GM21367 (cell line): ENCODE measurements around the gene PDXP.
"Not testable (repeated sequence)": the region's sequence is repeated elsewhere in the genome, so short reads cannot be mapped to it uniquely, and the experiment has no call there.

Experiments used
- ATAC-seq: cut with Tn5 transposase; IDR thresholded peaks from one replicate; pipeline ENCODE4 v1.9.1; 2021; ENCODE audit not compliant: unreplicated experiment

PDXP gene

DNA sequence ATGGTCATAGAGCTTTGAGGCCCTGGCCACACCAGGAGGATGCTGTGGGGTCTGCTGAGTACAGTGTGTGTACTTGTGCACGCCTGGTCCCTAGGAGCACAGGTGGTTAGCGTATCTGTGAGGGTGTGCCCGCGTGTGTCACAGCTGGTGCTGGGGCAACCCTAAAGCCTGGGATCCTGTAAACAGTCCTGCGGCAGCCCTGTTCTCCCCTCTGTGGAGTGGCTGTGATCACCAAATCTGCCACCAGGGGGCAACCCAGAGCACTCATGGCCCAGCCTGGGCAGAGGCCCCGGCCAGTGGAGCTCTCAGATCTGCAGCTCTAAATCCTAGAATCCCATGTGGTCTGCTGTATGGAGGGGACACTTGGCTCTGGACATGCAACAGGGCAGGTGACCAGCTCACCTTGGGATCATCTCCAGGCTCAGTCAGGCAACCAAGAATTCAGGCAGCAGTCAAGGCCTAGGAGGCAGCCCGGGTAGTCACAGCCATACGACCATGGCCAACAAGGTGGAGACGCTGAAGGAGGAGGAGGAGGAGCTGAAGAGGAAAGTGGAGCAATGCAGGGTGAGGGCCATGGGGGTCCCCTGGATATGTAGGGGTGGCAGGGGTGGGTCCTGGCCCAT is 15.2 kb upstream of the PDXP start:
- no peak for ATAC-seq

DNA sequence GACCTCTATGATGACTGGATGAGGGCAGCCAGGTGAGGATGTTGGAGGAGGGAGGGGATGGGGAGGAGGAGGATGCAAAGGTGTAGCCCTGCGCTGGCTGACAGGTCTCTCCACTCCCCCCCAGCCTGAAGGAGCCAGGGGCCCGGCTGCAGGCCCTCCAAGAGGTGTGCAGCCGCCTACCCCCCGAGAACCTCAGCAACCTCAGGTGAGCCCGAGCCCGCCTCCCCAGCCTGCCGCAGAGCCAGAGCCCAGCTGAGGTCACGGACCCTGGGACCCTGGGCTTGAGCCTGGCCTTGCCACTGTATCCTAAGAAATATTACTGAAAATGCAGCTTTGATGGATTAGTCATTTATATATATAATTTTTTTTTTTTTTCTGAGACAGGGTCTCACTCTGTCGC is 11.2 kb upstream of the PDXP start:
- no peak for ATAC-seq

DNA sequence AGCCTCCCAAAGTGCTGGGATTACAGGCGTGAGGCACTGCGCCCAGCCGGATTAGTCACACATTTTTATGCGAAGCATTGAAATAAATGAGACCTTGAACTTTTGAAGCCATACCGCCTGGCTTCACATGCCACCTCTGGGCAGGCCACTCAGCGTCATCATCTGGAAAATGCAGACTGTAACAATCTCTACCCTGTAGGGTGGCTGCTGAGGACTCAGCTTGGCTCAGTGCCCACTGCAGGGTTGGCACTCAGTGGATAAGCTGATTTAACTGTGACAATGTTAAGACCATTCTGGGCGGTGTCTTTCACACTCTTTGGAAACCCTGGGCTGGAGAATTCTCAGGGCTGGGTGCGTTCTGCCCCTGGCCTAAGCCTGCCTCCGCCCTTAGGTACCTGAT is 10.6 kb upstream of the PDXP start:
- ATAC-seq, result no peak

DNA sequence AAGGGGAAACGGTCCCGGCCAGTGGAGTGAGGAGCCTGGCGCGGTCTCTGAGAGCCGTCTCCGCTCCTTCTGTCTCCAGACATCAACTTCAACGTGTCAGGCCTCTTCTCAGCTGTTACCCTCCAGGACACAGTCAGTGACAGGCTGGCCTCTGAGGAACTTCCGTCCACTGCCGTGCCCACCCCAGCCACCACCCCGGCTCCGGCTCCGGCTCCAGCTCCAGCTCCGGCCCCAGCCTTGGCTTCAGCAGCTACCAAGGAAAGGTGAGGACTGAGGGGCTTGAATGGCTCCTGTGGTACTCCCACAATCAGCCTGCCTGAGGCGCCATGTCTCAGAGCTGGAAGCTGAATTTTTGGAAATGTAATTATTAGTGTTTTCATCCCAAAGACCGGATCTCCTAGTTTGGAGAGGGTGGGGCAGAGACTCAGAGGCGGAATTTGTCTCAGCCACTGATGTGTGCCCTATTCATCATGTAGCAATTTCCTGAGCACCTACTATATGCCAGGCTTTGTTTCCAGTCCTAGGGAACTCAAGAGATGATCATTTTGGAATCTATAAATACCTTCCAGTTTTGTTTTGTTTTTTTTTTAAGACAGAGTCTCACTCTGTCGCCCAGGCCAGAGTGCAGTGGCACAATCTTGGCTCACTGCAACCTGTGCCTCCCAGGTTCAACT is 7.9 kb upstream of the PDXP start:
- no peak for ATAC-seq

DNA sequence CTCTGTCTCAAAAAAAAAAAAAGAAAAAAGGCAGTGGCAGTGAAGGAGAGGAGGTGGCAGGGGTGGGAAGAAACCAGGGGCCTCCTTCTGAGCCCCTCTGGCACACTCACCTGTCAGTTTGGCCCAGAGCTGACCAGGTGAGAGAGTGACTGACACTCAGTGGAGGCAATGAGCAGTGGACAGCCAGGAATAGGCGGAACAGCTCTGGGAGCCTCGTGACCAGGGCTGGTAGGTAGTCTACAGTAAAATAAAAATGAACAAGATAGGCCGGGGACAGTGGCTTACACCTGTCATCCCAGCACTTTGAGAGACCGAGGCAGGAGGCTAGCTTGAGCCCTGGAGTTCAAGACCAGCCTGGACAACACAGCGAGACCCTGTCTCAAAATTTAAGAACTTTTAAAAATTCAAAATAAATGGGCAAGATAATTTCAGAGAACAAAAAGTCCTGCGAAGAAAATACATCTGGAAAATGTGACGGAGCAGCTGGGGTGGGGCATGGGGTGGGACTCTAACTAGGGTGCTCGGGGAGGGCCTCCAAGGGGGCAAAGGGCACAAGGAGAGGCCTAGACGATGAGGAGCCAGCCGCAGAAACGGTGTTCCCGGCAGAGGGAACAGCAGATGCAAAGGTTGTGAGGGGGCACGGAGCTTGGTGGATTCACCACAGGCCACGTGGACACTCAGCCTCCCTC is 3.8 kb upstream of the PDXP start:
- ATAC-seq, result no peak

DNA sequence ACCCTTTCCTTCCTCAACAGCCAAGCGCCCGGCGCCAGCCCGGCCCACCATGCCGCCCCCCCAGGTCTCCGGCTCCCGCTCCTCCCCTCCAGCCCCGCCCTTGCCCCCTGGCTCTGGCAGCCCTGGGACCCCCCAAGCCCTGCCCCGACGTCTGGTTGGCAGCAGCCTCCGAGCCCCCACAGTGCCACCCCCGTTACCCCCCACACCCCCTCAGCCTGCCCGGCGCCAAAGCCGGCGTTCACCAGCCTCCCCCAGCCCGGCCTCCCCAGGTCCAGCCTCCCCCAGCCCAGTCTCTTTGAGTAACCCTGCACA is 3.3 kb upstream of the PDXP start:
- no peak for ATAC-seq

DNA sequence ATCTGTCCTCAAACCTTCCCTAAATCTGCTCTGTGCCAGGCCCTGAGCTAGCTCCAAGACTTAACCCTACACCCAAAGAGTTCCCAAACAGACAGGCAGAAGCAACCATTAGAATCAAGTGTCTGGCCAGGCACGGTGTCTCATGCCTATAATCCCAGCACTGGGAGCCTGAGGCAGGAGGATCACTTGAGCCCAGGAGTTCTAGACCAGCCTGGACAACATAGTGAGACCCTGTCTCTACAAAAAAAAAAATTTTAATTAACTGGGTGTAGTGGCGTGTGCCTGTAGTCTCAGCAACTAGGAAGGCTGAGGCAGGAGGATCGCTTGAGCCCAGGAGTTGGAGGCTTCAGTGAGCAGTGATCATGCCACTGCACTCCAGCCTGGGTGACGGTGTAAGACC is 1.9 kb upstream of the PDXP start:
- not testable (repeated sequence) for ATAC-seq

DNA sequence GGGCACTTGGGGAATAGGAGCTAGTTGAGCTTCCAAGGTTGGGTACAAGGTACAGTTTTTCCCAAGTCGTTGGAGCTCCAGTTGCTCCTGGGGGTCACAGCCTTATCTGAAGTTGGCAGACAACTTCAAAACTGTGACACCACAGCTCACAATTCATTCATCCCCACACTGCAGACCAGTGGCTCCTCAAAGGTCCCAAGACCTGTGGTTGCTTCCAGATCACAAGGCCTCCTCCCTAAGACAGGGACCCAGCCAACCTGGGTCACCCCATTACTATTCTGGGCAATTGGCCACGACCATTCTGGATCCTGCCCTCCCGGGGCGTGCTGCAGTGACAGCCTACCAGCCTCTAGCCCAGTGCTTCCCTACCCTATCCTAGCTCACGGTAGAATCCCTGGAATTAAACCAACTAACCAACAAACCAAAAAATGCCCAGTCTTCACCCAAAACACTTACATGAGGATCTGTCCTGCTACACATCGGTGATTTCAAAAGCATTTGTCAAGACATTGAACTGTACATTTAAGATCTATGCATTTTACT is 862 bp upstream of the PDXP start:
- ATAC-seq, result no peak

DNA sequence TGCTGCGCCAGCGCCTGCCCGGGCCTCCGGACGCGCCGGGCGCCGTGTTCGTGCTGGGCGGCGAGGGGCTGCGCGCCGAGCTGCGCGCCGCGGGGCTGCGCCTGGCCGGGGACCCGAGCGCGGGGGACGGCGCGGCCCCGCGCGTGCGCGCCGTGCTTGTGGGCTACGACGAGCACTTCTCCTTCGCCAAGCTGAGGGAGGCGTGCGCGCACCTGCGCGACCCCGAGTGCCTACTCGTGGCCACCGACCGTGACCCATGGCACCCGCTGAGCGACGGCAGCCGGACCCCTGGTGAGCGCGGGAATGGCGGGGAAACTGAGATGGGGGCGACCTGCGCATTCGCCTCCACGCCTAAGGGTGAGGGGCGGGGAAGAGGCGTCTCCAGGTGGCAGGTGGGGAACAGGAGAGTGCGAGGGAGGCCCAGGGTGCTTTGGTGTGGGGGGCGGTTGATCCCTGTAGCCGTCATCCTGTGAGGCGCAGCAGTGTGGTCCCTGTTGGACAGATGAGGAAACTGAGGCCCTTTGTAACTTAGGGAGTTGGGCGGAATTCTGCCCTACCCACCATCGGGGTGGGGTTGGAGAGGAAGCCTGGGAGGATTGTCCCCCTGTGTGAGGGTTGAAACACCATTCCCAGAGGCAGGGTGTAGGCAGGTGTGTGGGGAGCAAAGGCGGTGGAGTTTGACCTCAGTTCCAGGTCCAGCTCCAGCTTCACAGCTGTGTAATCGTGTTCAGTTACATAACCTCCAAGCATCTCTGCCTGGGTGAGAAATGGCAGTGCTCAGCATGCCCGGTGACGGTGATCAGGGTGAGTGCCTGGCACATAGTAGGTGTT is 758 bp downstream of the PDXP start:
- peak; percentile 14 for ATAC-seq

DNA sequence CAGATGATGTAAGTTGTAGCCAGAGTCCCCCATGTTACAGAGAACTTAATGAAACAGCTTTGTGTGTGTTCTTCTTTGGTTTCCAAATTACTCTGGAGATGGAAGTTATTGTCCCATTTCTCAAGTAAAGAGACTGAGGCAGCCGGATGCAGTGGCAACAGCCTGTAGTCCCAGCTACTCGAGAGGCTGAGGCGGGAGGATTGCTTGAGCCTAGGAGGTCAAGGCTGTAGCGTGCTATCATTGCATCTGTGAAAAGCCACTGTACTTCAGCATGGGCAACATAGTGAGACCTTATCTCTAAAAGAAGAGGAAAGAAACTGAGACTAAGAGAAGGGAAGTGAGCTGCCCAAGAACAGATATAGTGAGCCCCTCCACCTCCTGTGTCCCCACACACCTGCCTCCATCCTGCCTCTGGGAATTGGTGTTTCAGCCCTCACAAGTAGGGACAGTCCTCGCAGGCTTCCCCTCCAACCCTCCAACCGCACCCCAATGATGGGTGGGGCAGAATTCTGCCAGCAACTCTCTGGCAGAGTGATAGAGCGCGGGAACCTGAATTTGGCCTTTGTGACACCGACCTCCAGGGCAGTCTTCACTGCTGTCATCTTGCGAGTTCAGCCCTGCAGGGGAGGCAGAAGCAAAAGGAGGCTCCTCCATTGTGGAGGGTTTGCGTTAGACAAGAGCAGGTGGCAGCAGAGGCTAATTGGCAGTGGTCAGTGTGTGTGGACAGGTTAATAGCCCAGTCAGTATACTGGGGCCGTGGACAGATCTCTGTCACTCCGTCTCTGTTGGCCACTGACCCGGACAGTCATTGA is 1.6 kb downstream of the PDXP start:
- no peak for ATAC-seq

DNA sequence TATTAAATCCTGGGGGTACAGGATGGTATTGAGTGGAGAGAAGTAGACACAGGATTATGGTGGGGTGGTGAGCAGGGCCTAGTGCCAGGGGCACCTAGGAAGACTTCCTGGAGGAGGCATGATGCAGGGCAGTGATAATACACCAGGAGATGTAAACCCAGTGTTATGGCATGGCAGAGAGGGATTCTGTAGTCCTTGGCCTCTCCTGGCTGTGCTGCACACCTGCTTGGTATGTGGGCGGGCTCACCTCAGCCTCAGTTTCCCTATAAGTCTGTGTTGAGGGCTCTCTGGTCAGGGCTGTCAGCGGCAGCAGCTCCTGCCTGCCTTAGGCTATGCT is 2.2 kb downstream of the PDXP start:
- no peak for ATAC-seq

DNA sequence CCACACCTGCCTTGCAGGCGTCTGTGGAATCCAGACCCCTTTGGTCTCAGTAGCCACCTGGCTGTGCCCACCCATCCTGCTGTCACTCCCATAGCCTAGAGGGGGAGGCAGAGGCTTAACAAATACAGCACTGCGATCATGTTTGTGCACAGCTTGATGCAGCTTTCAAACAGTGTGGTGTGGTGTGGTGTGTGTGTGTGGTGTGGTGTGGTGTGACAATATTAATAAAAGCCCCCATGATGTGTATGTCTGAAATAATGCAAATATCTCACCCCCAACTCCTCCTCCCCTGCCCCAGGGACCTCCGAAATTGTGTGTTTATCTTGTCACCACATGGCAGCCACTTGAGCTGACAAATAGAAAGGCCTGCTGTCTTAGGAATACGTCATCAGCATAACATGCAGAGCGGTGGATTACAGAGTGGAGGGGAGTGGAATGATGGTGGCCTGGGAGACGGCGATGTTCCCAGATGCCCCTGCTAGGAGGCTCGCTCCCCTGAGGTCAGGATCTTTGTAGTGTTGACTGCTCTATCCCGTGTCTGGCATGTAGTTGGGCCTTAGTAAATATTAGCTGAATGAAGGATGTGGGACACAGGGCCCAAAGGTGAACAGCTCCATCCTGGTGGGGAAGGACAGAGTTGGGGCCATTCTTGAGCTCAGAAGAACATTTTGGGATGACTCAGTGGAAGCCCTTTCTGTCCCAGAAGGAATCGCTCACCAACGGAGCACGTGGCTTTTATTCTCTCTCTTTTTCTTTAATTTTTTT is 2.8 kb downstream of the PDXP start:
- ATAC-seq, result no peak

DNA sequence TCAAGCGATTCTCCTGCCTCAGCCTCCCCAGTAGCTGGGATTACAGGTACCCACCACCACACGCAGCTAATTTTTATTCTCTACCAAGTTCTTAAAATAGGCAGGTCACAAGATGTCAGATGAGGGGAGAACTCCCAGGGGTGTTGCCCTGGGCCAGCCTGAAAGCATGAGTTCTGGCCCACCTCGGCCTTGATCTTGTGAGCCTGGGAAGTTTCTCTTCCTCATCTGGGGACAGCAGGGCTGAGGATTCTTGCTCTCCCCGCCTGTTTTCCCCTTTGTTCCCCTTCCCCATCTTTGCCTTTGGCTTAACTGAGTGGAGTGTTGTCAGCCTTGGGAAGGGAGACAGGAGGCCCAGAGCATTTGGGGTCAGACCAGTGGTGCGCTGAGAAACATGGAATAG is 3.5 kb downstream of the PDXP start:
- no peak for ATAC-seq

DNA sequence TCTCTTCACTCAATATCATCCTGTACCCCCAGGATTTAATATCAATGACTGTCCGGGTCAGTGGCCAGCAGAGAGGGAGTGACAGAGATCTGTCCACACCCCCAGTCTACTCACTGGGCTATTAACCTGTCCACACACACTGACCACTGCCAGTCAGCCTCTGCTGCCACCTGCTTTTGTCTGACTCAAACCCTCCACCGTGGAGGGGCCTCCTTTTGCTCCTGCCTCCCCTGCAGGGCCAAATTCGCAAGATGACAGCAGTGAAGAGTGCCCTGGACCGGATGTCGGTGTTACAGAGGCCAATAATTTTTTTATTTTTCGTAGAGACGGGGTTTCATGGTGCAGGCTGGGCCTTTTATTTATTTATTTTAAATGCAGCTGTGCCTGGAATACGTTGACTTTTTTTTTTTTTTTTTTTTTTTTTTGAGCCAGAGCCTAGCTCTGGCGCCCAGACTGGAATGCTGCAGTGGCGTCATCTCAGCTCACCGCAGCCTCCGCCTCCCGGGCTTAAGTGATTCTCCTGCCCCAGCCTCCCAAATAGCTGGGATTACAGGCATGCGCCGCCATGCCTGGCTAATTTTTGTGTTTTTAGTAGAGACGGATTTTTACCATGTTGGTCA is 5.1 kb downstream of the PDXP start:
- no peak for ATAC-seq

DNA sequence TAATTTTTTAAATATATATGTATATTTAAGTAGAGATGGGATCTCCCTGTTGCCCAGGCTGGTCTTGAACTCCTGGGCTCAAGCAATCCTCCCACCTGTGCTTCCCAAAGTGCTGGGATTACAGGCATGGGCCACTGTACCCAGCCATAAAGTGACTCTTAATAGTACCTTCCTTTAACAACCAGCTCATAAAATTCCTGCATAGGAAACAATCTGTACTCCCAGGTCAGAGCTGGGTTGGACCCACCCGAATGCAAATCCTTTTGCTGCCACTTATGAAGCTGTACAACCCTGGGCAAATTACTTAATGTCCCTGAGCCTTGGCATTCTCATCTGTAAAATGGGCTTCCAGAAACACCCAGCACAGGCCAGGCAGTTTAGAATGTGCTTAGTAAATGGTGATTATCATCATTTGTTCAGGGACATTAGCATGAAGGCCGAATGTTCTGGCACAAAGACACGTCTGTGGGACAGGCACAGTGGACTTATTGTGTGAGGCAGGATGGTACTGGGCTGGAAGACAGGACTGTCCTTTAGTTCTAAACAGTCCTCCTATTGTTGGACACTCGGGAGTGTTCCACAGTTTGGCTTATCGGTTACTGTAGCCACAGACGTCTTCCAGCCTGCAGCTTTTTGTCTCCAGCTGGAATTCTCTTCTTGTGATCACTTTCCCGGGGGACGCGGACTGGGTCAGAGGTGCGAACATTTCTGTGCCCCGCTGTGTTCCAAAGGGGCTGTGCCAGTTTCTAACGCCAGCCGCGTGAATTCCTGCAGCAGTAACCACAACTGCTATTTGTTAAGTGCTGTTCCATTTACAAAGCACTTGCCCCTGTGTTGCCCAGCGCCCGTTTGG is 6.0 kb downstream of the PDXP start:
- ATAC-seq, result no peak

DNA sequence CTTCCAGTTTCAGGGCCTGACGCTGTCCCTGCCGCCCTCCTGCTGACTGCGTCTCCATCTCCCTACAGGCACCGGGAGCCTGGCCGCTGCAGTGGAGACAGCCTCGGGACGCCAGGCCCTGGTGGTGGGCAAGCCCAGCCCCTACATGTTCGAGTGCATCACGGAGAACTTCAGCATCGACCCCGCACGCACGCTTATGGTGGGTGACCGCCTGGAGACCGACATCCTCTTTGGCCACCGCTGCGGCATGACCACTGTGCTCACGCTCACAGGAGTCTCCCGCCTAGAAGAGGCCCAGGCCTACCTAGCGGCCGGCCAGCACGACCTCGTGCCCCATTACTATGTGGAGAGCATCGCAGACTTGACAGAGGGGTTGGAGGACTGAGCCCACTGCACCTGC is 7.0 kb downstream of the PDXP start:
- no peak for ATAC-seq

DNA sequence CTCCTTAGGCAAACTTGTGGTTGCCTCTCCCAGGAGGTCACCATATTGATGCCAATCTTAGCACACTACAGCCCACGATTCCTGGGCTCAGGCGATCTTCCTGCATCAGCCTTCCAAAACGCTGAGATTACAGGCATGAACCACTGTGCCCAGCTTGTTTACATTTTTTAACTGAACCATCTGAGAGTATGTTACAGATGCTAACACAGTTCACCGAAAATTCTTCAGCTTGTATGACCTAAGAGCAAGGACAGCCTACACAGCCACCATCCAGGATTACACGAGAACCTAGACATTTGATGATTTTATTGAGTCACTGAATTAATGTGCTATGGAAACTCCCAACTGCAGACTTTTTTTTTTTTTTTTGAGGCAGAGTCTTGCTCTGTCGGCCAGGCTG is 11.1 kb downstream of the PDXP start:
- ATAC-seq, result no peak

DNA sequence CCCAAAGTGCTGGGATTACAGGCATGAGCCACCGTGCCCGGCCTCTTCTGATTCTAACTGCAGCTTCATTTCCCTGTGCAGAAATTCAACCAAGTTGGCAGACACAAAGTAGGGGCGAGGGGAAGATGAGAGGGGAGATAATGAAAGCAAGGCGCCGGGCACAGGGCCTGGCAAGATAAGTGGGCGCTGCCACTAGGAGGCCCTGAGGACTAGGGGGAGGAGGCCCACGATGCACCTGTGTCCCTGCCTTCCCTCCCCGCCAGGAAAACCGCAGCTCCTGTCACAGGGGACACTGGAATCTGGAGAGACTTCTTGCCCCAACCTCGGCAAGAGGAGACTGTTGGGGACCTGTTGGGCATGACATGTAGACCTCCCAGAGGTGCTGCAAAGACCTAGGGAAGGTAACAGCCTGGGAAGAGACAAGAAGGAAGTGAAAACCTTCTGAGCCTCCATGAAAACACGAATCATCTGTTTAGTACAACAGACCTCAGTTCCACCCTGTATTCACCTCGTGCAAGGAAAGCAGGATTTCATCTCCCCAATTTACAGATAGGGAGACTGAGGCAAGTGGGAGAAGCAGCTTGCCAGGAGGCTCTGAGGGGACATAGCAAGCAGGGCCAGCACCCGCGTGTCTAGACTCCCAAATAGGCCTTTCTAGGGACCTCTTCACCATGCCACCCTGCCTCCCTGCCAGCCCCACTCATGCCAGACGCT is 13.8 kb downstream of the PDXP start:
- ATAC-seq, result no peak
